ENCODE measurements around the gene NPPC.

NPPC gene

DNA sequence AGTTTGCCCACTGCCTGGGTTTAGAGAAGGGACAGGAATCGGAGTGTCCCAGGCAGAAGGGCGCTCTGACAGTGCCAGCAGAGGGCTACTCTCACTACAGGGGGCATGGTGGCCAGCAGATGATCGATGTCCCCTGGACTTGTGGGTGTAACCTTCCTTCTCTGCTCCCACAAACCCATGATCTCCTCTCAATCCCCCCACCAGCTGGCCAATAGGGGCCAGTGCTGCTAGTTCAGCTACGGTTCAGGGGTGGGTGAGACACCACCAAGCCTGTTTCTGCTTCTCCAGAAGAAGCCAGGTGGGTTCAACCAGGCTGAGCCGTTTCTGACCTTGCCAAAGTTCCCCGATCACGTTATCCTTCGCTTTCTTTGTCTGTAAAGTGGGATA, 1.3 kb downstream of the NPPC start:
- no peak overlapping the region for H3K4me3 ChIP-seq (ENCODE audit: low read depth, low read length)
- no peak for TF ChIP-seq CTCF (IDR thresholded peaks at IDR 0.05; ENCODE audit: insufficient read depth, low read length, missing control alignments)
- POLR2A ChIA-PET = interaction anchor here (0.7 kb wide), 1 partner anchor 392 kb away, joined by 3 read pairs; no protein-coding TSS in a partner anchor
- CTCF ChIA-PET = interaction anchor here (0.7 to 11.9 kb wide), 38 partner anchors 9 to 517 kb away, joined by 3 to 147 read pairs (median 4); no protein-coding TSS in a partner anchor
- DNase-seq (ENCODE audit: low read depth, low spot score) = no peak

DNA sequence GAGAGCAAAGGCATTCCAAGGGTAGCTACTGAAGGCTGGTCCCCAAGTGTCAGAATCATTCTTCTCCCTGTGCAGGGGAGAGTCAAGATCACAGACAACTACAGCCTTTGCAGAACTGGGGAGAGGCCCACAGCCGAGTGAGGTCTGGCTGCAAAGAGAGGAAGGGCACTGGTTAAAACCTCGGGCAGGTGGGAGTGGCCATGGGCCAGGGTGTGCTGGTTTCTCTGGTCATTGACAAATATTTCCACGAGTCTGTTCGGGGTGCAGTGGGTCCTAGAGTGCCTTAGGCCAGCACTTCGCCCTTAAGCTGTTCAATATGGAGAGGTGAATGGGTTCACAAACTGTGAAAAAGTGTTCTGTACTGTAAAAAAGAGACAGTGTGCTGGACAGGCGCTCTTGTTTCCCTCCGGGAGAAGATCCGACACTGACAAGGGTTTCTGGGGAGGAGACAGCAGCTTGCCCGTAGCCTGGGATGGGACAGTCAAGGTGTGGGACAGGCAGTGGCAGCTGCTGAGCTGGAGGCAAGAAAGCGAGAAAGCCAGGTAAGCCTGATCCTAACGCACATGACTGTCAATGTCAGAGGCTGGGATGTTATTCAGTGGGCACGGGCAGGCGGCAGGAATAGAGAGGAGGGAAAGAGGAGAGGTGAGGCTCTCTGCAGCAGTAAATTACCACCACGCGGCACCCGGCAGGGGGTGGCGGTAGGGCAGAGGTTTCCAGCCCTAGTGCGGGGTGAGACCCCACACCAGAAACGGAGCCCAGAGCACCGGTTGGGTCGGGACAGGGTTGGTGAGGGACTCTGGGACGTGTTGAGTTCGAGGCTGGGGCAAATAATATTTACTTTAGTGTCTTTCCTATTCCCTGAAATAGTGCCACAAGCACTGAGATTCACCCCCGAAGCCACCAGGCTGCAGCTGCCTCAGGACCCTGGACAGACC, 2.0 kb downstream of the NPPC start:
- ChIA-PET POLR2A (no interaction called here), CTCF (interaction anchor here (0.7 to 11.9 kb wide), 31 partner anchors 8 to 517 kb away, joined by 3 to 147 read pairs (median 5); no protein-coding TSS in a partner anchor)
- no peak overlapping the region for H3K4me3 ChIP-seq (ENCODE audit: low read depth, low read length)
- TF ChIP-seq CTCF (IDR thresholded peaks at IDR 0.05; ENCODE audit: insufficient read depth, low read length, missing control alignments) = no peak
- DNase-seq (ENCODE audit: low read depth, low spot score) = no peak

DNA sequence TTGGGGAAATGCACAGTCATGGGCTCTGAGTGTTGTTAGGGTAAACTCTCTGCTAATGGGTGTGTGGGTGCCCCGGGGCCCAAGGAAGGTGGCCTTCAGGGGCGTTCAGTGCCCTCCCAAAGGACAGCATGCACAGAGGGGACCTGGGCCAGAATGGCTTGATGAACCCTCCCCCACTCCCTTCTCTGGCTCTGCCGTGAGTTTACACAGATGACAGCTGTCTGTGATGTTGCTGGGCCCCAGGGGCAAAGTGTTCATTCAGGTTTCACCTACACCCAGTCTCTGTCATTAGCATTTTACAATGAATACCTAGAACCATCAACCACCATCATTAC, 3.2 kb downstream of the NPPC start:
- CTCF ChIA-PET = interaction anchor here (1.0 to 11.9 kb wide), 10 partner anchors 11 to 411 kb away, joined by 3 to 147 read pairs (median 13); no protein-coding TSS in a partner anchor
- DNase-seq (ENCODE audit: low read depth, low spot score) = no peak

DNA sequence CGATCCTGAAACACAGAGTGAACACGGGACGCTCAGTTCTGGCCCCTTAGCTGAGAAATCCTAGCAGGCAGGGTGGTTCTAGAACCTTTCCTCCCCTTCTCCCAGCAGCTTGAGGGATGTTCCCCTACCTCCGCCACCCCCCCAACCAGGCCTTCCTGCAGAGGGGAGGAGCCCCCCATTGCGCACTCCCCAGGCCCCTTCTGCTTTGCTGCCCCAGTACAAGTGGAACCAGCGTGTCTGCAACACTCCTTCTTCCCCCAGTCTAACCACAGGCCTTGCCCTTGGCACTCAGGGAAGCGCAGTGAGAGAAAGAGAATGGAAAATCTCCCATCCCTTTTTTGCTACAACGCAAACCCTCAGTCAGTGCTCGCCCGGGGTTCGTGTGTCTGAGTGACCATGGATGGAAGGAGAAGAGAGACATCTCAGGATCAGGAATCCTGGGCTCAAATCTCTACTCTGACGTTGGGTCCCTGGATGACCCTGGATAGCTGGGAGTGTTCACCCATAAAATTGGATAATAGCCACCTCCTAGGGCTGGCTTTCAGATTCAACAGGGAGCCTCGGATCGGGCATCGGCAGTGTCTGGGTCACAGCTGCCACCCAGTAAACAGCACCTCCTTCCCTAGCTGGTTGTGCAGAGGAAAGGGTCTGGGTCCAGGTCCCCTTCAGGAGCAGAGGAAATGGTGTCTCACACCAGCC, 3.7 kb downstream of the NPPC start:
- DNase-seq (ENCODE audit: low read depth, low spot score) = no peak
- POLR2A ChIA-PET = no interaction called here
- CTCF ChIA-PET = interaction anchor here (0.9 to 11.9 kb wide), 11 partner anchors 14 to 508 kb away, joined by 3 to 147 read pairs (median 5); no protein-coding TSS in a partner anchor
- no peak for TF ChIP-seq CTCF (IDR thresholded peaks at IDR 0.05; ENCODE audit: insufficient read depth, low read length, missing control alignments)
- no peak overlapping the region for H3K4me3 ChIP-seq (ENCODE audit: low read depth, low read length)

More for the DNA sequence above, 3.2 kb downstream of the NPPC start:
- no peak overlapping the region for H3K4me3 ChIP-seq (ENCODE audit: low read depth, low read length)
- TF ChIP-seq CTCF (IDR thresholded peaks at IDR 0.05; ENCODE audit: insufficient read depth, low read length, missing control alignments) = no peak
- POLR2A ChIA-PET = no interaction called here

- POLR2A ChIA-PET = no interaction called here
- CTCF ChIA-PET = interaction anchor here (1.0 to 11.9 kb wide), 7 partner anchors 14 to 445 kb away, joined by 3 to 147 read pairs (median 62); no protein-coding TSS in a partner anchor
- TF ChIP-seq CTCF (IDR thresholded peaks at IDR 0.05; ENCODE audit: insufficient read depth, low read length, missing control alignments) = no peak
- no peak for DNase-seq (ENCODE audit: low read depth, low spot score)
- no peak overlapping the region for H3K4me3 ChIP-seq (ENCODE audit: low read depth, low read length)
These were observed 5.4 kb downstream of the NPPC start for GRCh38 chr2:231920795-231921194.

GRCh38 chr2:231920366-231920765, 5.8 kb downstream of the NPPC start:
- CTCF ChIA-PET = interaction anchor here (1.0 to 11.9 kb wide), 7 partner anchors 14 to 445 kb away, joined by 3 to 147 read pairs (median 62); no protein-coding TSS in a partner anchor
- no peak for TF ChIP-seq CTCF (IDR thresholded peaks at IDR 0.05; ENCODE audit: insufficient read depth, low read length, missing control alignments)
- DNase-seq (ENCODE audit: low read depth, low spot score) = no peak
- no peak overlapping the region for H3K4me3 ChIP-seq (ENCODE audit: low read depth, low read length)
- POLR2A ChIA-PET = no interaction called here
